ENCODE measurements around the gene MDGA2.

The MDGA2 gene

GRCh38 chr14:47040550-47040949 is 634.9 kb downstream of the MDGA2 start:
- DNase-seq (ENCODE audit: low read depth), result peak; percentile 20
- H3K4me3 ChIP-seq (ENCODE audit: low read depth, low read length), result no peak overlapping the region
- peak; percentile 7 for TF ChIP-seq CTCF (conservative IDR thresholded peaks at IDR 0.05; ENCODE audit: low read depth, low read length)

GRCh38 chr14:47039336-47039735 is 636.1 kb downstream of the MDGA2 start:
- H3K4me3 ChIP-seq (ENCODE audit: low read depth, low read length), result no peak overlapping the region
- DNase-seq (ENCODE audit: low read depth), result no peak

GRCh38 chr14:47022721-47023120 is 652.7 kb downstream of the MDGA2 start:
- H3K4me3 ChIP-seq (ENCODE audit: low read depth, low read length), result no peak overlapping the region

More at GRCh38 chr14:47039336-47039735, 636.1 kb downstream of the MDGA2 start:
- no peak for TF ChIP-seq CTCF (conservative IDR thresholded peaks at IDR 0.05; ENCODE audit: low read depth, low read length)

GRCh38 chr14:47020500-47020899 is 654.9 kb downstream of the MDGA2 start:
- no peak for DNase-seq (ENCODE audit: low read depth)
- TF ChIP-seq CTCF (conservative IDR thresholded peaks at IDR 0.05; ENCODE audit: low read depth, low read length), result no peak

More at GRCh38 chr14:47022721-47023120, 652.7 kb downstream of the MDGA2 start:
- no peak for TF ChIP-seq CTCF (conservative IDR thresholded peaks at IDR 0.05; ENCODE audit: low read depth, low read length)
- DNase-seq (ENCODE audit: low read depth), result no peak

GRCh38 chr14:47012533-47013280 is 662.7 kb downstream of the MDGA2 start:
- no peak for DNase-seq (ENCODE audit: low read depth)
- TF ChIP-seq CTCF (conservative IDR thresholded peaks at IDR 0.05; ENCODE audit: low read depth, low read length), result no peak
- H3K4me3 ChIP-seq (ENCODE audit: low read depth, low read length), result no peak overlapping the region

More at GRCh38 chr14:47020500-47020899, 654.9 kb downstream of the MDGA2 start:
- no peak overlapping the region for H3K4me3 ChIP-seq (ENCODE audit: low read depth, low read length)

- no peak for TF ChIP-seq CTCF (conservative IDR thresholded peaks at IDR 0.05; ENCODE audit: low read depth, low read length)
- no peak overlapping the region for H3K4me3 ChIP-seq (ENCODE audit: low read depth, low read length)
- no peak for DNase-seq (ENCODE audit: low read depth)
These were observed 665.8 kb downstream of the MDGA2 start for GRCh38 chr14:47009615-47010014.

- DNase-seq (ENCODE audit: low read depth), result no peak
- TF ChIP-seq CTCF (conservative IDR thresholded peaks at IDR 0.05; ENCODE audit: low read depth, low read length), result no peak
- no peak overlapping the region for H3K4me3 ChIP-seq (ENCODE audit: low read depth, low read length)
These were observed 666.7 kb downstream of the MDGA2 start for GRCh38 chr14:47008732-47009131.
